ENCODE data around the gene TOP2A.

DNA sequence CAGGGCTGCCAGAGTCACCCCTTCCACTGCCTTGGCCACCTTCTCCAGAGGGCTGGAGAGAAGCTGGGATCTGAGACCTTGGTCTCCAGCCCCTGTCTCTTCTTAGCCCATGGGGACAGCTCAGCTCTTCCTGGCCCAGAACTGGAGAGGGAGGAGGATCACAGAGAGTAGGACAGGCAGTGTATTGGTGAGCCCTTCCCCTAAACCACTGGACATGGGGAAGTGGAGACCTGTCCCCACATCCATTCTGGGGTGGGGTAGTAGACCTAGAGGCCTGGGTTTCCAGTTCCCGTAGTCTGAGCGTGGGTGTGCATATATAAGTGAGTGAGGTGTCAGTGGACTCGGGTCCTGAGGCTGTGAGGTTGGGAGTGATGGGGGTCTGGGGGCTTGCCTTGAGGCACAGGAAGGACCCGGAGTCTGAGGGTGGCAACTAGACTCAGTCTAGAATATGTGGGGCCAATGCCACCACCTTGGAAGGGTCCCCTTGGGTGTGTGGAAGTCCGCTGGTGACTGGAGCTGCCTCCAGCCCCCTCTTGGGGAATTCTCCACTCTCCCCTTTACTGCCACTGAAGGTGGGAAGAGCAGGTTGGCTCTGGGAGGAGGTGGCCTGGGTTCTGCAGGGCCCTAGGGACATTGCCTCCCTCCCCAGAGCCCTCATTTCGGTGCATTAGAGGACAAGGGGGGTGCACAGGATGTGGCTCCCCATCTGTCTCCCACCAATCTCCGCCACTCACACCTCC, 73.1 kb downstream of the TOP2A start:
- no peak for TF ChIP-seq HDGF (IDR thresholded peaks at IDR 0.05; ENCODE audit: borderline replicate concordance)
- no peak for TF ChIP-seq TARDBP (IDR thresholded peaks at IDR 0.05)
- TF ChIP-seq ELF4 (IDR thresholded peaks at IDR 0.05) = no peak
- no peak for TF ChIP-seq NFRKB (IDR thresholded peaks at IDR 0.05)
- TF ChIP-seq CTBP1 (IDR thresholded peaks at IDR 0.05; ENCODE audit: borderline replicate concordance) = no peak
- no peak for TF ChIP-seq SUZ12 (IDR thresholded peaks at IDR 0.05)
- TF ChIP-seq, protein P1, sequence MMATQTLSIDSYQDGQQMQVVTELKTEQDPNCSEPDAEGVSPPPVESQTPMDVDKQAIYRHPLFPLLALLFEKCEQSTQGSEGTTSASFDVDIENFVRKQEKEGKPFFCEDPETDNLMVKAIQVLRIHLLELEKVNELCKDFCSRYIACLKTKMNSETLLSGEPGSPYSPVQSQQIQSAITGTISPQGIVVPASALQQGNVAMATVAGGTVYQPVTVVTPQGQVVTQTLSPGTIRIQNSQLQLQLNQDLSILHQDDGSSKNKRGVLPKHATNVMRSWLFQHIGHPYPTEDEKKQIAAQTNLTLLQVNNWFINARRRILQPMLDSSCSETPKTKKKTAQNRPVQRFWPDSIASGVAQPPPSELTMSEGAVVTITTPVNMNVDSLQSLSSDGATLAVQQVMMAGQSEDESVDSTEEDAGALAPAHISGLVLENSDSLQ (IDR thresholded peaks at IDR 0.05) = no peak
- no peak for TF ChIP-seq ZNF384 (IDR thresholded peaks at IDR 0.05)
- no peak for TF ChIP-seq FOXM1 (IDR thresholded peaks at IDR 0.05; ENCODE audit: borderline replicate concordance)
- TF ChIP-seq BHLHE40 (IDR thresholded peaks at IDR 0.05; ENCODE audit: borderline replicate concordance) = no peak
- no peak for TF ChIP-seq SP1 (IDR thresholded peaks at IDR 0.05)
- no peak for TF ChIP-seq ARNT (IDR thresholded peaks at IDR 0.05)

Measured in HEK293T (cell line).